Prostate gland (tissue), 2 donors: Measurements from ENCODE around the gene OR5K1. TPM values are rescaled to one million over a fixed set of nuclear protein-coding genes. Genes with fewer than 3 reads are reported as not detected.

Experiments
- DNase-seq: peaks from one replicate; pipeline ENCODE4 v3.0.0-alpha.2; 2019; ENCODE audit warnings: low spot score
- H3K27ac ChIP-seq, 2 donors: fragments of 200-600 bp; sonication (generic); 2 replicates each; pipeline ENCODE4 v1.5.1; 2017 to 2019
- H3K27me3 ChIP-seq: fragments of 200-600 bp; sonication (generic); replicated peaks from 2 replicates; pipeline ENCODE4 v1.5.1; 2019; ENCODE audit not compliant: insufficient read depth
- H3K36me3 ChIP-seq, 2 donors: fragments of 200-600 bp; sonication (generic); 1 replicate in 1 of 2; 2 replicates in 1 of 2; pipeline versions ENCODE4 v1.5.1 to v1.8.1; 2017 to 2019
- H3K4me1 ChIP-seq: fragments of 200-600 bp; sonication (generic); replicated peaks from 2 replicates; pipeline ENCODE4 v1.5.1; 2019
- H3K4me3 ChIP-seq, 2 donors: fragments of 200-600 bp; sonication (generic); 2 replicates each; pipeline ENCODE4 v1.5.1; 2017 to 2019
- H3K9me3 ChIP-seq: fragments of 200-600 bp; sonication (generic); 2 replicates; pipeline ENCODE4 v1.5.1; 2017
- CTCF ChIP-seq, 4 experiments: fragments of 200-600 bp in 2 of 4; fragments of 450-650 bp in 2 of 4; sonication (generic) in 2 of 4; IDR thresholded peaks; 1 replicate in 3 of 4; 2 replicates in 1 of 4; pipeline ENCODE4 v1.5.1; 2016 to 2019; ENCODE audit warnings: antibody characterized with exemption in 4 of 4, mild to moderate bottlenecking in 2 of 4, moderate library complexity in 2 of 4
- POLR2A ChIP-seq: fragments of 450-650 bp; IDR thresholded peaks from one replicate; pipeline ENCODE4 v1.6.1; 2016; ENCODE audit warnings: antibody characterized with exemption, mild to moderate bottlenecking
- POLR2AphosphoS5 ChIP-seq: sonication (generic); formaldehyde crosslinking; IDR thresholded peaks from one replicate; pipeline ENCODE4 v1.6.1; 2017; ENCODE audit warnings: antibody characterized with exemption
- WGBS: methylation state at CpG from one replicate; pipeline ENCODE4 v1.1.5; 2018; 5-methylcytosine and 5-hydroxymethylcytosine counted together
- intact Hi-C: fragments of 100-400 bp; cut with DNase I; formaldehyde crosslinking; loops from one replicate; pipeline ENCODE4 v1.14.2; 2022
- total RNA-seq, 2 donors: library from RNA; depleted of rRNA; stranded (reverse); fragments of >200 nt; gene quantifications; one replicate each; pipeline ENCODE4 v1.1.0, GENCODE V29; 2016

The OR5K1 gene
- total RNA-seq, 2 donors from 2014 or later: not detected

- H3K36me3 ChIP-seq: no peaks in the 10 kb centered on the region
- H3K4me3 ChIP-seq: no peak overlapping the region
- WGBS: 77% methylated on average over 4 of the region's 4 CpGs
- H3K4me1 ChIP-seq: no peaks in the 10 kb centered on the region
- no peak overlapping the region for H3K27ac ChIP-seq
- intact Hi-C loops: no loop called here
- TF ChIP-seq POLR2A (no peak), CTCF (IDR thresholded peaks at IDR 0.05) (no peak), POLR2AphosphoS5 (no peak)
- DNase-seq: no peak
- H3K27me3 ChIP-seq: no peaks in the 10 kb centered on the region
- no peaks in the 10 kb centered on the region for H3K9me3 ChIP-seq
These were observed 49.6 kb downstream of the OR5K1 start for GRCh38 chr3:98512576-98512975.

- Histone ChIP-seq H3K4me3 (no peak overlapping the region), H3K4me1 (no peaks in the 10 kb centered on the region), H3K9me3 (no peaks in the 10 kb centered on the region), H3K27me3 (no peaks in the 10 kb centered on the region), H3K27ac (no peak overlapping the region), H3K36me3 (no peaks in the 10 kb centered on the region)
- intact Hi-C loops: no loop called here
- no peak for DNase-seq
- no peak for TF ChIP-seq CTCF (IDR thresholded peaks at IDR 0.05)
- no peak for TF ChIP-seq POLR2A
- TF ChIP-seq POLR2AphosphoS5: no peak
- WGBS: 62% methylated on average over 4 of the region's 4 CpGs
These were observed 50.1 kb downstream of the OR5K1 start for GRCh38 chr3:98513091-98513511.

- no peaks in the 10 kb centered on the region for H3K27me3 ChIP-seq
- H3K4me1 ChIP-seq: no peaks in the 10 kb centered on the region
- WGBS: 95% methylated on average over 3 of the region's 3 CpGs
- H3K9me3 ChIP-seq: no peaks in the 10 kb centered on the region
- no peak for DNase-seq
- H3K36me3 ChIP-seq: no peaks in the 10 kb centered on the region
- no peak overlapping the region for H3K4me3 ChIP-seq
- intact Hi-C loops: no loop called here
- no peak overlapping the region for H3K27ac ChIP-seq
- TF ChIP-seq CTCF (IDR thresholded peaks at IDR 0.05) (no peak), POLR2A (no peak), POLR2AphosphoS5 (no peak)
These were observed 50.7 kb downstream of the OR5K1 start for GRCh38 chr3:98513736-98514135.

- Histone ChIP-seq H3K36me3 (no peaks in the 10 kb centered on the region), H3K4me3 (no peak overlapping the region), H3K27me3 (no peaks in the 10 kb centered on the region), H3K4me1 (no peaks in the 10 kb centered on the region), H3K27ac (no peak overlapping the region), H3K9me3 (no peaks in the 10 kb centered on the region)
- intact Hi-C loops: no loop called here
- TF ChIP-seq POLR2A (no peak), POLR2AphosphoS5 (no peak), CTCF (IDR thresholded peaks at IDR 0.05) (no peak)
- WGBS: 98% methylated on average over 1 of the region's 1 CpG
- DNase-seq: no peak
These were observed 51.9 kb downstream of the OR5K1 start for GRCh38 chr3:98514948-98515347.

GRCh38 chr3:98518816-98519215, 55.8 kb downstream of the OR5K1 start:
- DNase-seq: no peak
- no peak overlapping the region for H3K27ac ChIP-seq
- no peak overlapping the region for H3K4me3 ChIP-seq
- no peaks in the 10 kb centered on the region for H3K27me3 ChIP-seq
- intact Hi-C loops: no loop called here
- 94% methylated on average over 2 of the region's 2 CpGs for WGBS
- no peaks in the 10 kb centered on the region for H3K36me3 ChIP-seq
- H3K9me3 ChIP-seq: no peaks in the 10 kb centered on the region
- TF ChIP-seq POLR2A: no peak
- no peak for TF ChIP-seq CTCF (IDR thresholded peaks at IDR 0.05)
- TF ChIP-seq POLR2AphosphoS5: no peak
- no peaks in the 10 kb centered on the region for H3K4me1 ChIP-seq
